HepG2 (cell line): Measurements from ENCODE around the gene ARTN.

Experiments used
- ARID2 ChIP-seq: sonication (generic); formaldehyde crosslinking; IDR thresholded peaks from 2 replicates; pipeline ENCODE4 v1.8.1; 2022; ENCODE audit warnings: mild to moderate bottlenecking, missing genetic modification reagents, borderline replicate concordance
- ASH2L ChIP-seq: fragments of 300-600, 200-600 bp; sonication (generic); IDR thresholded peaks from 2 replicates; pipeline ENCODE4 v1.7.0; 2017; ENCODE audit warnings: low read depth, mild to moderate bottlenecking, moderate library complexity, mixed read lengths, low read length; ENCODE audit not compliant: insufficient read length
- FOXC1 ChIP-seq: sonication (generic); formaldehyde crosslinking; IDR thresholded peaks from 2 replicates; pipeline ENCODE4 v1.8.0; 2022; ENCODE audit warnings: mild to moderate bottlenecking, missing genetic modification reagents, borderline replicate concordance
- KAT7 ChIP-seq: IDR thresholded peaks from 2 replicates; pipeline ENCODE4 v1.6.1; 2018; ENCODE audit warnings: borderline replicate concordance, missing compliant biosample characterization
- YEATS4 ChIP-seq: sonication (generic); formaldehyde crosslinking; IDR thresholded peaks from 2 replicates; pipeline ENCODE4 v1.4.0; 2020; ENCODE audit warnings: missing genetic modification reagents, borderline replicate concordance
- ZFP36 ChIP-seq: fragments of 150-350 bp; IDR thresholded peaks from 2 replicates; pipeline ENCODE4 v1.6.1; 2018; ENCODE audit warnings: borderline replicate concordance, low read length, low read depth; ENCODE audit not compliant: partially characterized antibody
- ZNF274 ChIP-seq: sonication (generic); formaldehyde crosslinking; IDR thresholded peaks from 2 replicates; pipeline ENCODE4 v1.5.1; 2020; ENCODE audit warnings: mild to moderate bottlenecking, missing genetic modification reagents
- ZNF501 ChIP-seq: sonication (generic); formaldehyde crosslinking; IDR thresholded peaks from 2 replicates; pipeline ENCODE4 v1.5.1; 2020; ENCODE audit warnings: mild to moderate bottlenecking, moderate library complexity, missing genetic modification reagents
- TF ChIP-seq, protein P1 (sequence below): sonication (generic); formaldehyde crosslinking; IDR thresholded peaks from 2 replicates; pipeline ENCODE4 v1.5.0; 2020; ENCODE audit warnings: mild to moderate bottlenecking, missing genetic modification reagents, moderate library complexity
- TF ChIP-seq, protein P2 (sequence below): sonication (generic); formaldehyde crosslinking; IDR thresholded peaks from 2 replicates; pipeline ENCODE4 v1.5.0; 2020; ENCODE audit warnings: mild to moderate bottlenecking, missing genetic modification reagents, borderline replicate concordance

DNA sequence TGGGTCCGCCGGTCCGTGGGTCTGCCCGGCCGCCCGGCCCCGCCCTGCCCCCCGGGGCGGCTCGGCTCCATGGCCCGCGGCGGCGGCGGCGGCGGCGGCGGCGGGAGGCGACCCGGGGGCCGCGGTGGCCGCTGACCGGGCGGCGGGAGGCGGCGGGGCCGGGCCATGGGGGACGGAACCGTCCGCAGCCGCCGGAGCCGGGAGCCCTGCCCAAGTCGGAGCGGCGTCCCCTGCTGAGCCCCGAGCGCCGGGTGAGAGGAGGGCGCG, 45.6 kb downstream of the ARTN start:
- TF ChIP-seq, protein P1, sequence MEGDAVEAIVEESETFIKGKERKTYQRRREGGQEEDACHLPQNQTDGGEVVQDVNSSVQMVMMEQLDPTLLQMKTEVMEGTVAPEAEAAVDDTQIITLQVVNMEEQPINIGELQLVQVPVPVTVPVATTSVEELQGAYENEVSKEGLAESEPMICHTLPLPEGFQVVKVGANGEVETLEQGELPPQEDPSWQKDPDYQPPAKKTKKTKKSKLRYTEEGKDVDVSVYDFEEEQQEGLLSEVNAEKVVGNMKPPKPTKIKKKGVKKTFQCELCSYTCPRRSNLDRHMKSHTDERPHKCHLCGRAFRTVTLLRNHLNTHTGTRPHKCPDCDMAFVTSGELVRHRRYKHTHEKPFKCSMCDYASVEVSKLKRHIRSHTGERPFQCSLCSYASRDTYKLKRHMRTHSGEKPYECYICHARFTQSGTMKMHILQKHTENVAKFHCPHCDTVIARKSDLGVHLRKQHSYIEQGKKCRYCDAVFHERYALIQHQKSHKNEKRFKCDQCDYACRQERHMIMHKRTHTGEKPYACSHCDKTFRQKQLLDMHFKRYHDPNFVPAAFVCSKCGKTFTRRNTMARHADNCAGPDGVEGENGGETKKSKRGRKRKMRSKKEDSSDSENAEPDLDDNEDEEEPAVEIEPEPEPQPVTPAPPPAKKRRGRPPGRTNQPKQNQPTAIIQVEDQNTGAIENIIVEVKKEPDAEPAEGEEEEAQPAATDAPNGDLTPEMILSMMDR (CRISPR knock-in tag) = no peak
- TF ChIP-seq FOXC1 (CRISPR knock-in tag) (no peak), ARID2 (no peak), ZFP36 (no peak), ZNF501 (no peak), KAT7 (CRISPR knock-in tag) (no peak), YEATS4 (peak; percentile 17), ZNF274 (CRISPR knock-in tag) (no peak), ASH2L (no peak)
- TF ChIP-seq, protein P2, sequence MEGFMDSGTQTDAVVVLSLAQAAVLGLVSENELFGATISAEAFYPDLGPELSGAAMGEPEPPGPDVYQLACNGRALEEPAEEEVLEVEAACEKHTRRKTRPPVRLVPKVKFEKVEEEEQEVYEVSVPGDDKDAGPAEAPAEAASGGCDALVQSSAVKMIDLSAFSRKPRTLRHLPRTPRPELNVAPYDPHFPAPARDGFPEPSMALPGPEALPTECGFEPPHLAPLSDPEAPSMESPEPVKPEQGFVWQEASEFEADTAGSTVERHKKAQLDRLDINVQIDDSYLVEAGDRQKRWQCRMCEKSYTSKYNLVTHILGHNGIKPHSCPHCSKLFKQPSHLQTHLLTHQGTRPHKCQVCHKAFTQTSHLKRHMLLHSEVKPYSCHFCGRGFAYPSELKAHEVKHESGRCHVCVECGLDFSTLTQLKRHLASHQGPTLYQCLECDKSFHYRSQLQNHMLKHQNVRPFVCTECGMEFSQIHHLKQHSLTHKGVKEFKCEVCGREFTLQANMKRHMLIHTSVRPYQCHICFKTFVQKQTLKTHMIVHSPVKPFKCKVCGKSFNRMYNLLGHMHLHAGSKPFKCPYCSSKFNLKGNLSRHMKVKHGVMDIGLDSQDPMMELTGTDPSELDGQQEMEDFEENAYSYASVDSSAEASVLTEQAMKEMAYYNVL (CRISPR knock-in tag) = no peak
